ENCODE data around the gene JARID2.
"Not testable (repeated sequence)": the region's sequence is repeated elsewhere in the genome, so short reads cannot be mapped to it uniquely, and the experiment has no call there.

Gene JARID2

GRCh38 chr6:15399641-15400470 lies 154.0 kb downstream of the JARID2 start:
- DNase-seq (ENCODE audit: low read depth), result peak; percentile 84

- DNase-seq (ENCODE audit: low read depth), result no peak
Observed at GRCh38 chr6:15400572-15401004, 154.7 kb downstream of the JARID2 start.

GRCh38 chr6:15401120-15401519 lies 155.3 kb downstream of the JARID2 start:
- DNase-seq (ENCODE audit: low read depth), result no peak

- DNase-seq (ENCODE audit: low read depth), result peak; percentile 33
Observed at GRCh38 chr6:15401769-15402250, 155.9 kb downstream of the JARID2 start.

GRCh38 chr6:15402406-15403045 lies 156.7 kb downstream of the JARID2 start:
- DNase-seq (ENCODE audit: low read depth), result no peak

- no peak for DNase-seq (ENCODE audit: low read depth)
Observed at GRCh38 chr6:15403094-15403755, 157.4 kb downstream of the JARID2 start.

GRCh38 chr6:15404685-15404980 lies 158.8 kb downstream of the JARID2 start:
- DNase-seq (ENCODE audit: low read depth), result no peak

GRCh38 chr6:15405129-15406068 lies 159.5 kb downstream of the JARID2 start:
- no peak for DNase-seq (ENCODE audit: low read depth)

- DNase-seq (ENCODE audit: low read depth), result no peak
Observed at GRCh38 chr6:15406452-15406851, 160.6 kb downstream of the JARID2 start.

GRCh38 chr6:15408008-15408407 lies 162.1 kb downstream of the JARID2 start:
- DNase-seq (ENCODE audit: low read depth), result no peak

GRCh38 chr6:15408758-15409157 lies 162.9 kb downstream of the JARID2 start:
- DNase-seq (ENCODE audit: low read depth), result no peak

- no peak for DNase-seq (ENCODE audit: low read depth)
Observed at GRCh38 chr6:15409301-15410125, 163.6 kb downstream of the JARID2 start.

GRCh38 chr6:15410126-15410391 lies 164.2 kb downstream of the JARID2 start:
- no peak for DNase-seq (ENCODE audit: low read depth)

GRCh38 chr6:15410752-15411151 lies 164.9 kb downstream of the JARID2 start:
- no peak for DNase-seq (ENCODE audit: low read depth)

- no peak for DNase-seq (ENCODE audit: low read depth)
Observed at GRCh38 chr6:15411766-15412165, 165.9 kb downstream of the JARID2 start.

- no peak for DNase-seq (ENCODE audit: low read depth)
Observed at GRCh38 chr6:15412767-15413166, 166.9 kb downstream of the JARID2 start.

- peak; percentile 78 for DNase-seq (ENCODE audit: low read depth)
Observed at GRCh38 chr6:15413466-15414234, 167.8 kb downstream of the JARID2 start.

- DNase-seq (ENCODE audit: low read depth), result no peak
Observed at GRCh38 chr6:15414235-15414612, 168.4 kb downstream of the JARID2 start.

- not testable (repeated sequence) for DNase-seq (ENCODE audit: low read depth)
Observed at GRCh38 chr6:15415622-15416021, 169.8 kb downstream of the JARID2 start.

GRCh38 chr6:15416932-15417509 lies 171.2 kb downstream of the JARID2 start:
- DNase-seq (ENCODE audit: low read depth), result no peak
